HTR-8/SVneo (cell line): Measurements from ENCODE around the gene ADAM19.
A peak's percentile ranks its signal among the peaks of the same experiment; 100 is the strongest.
"Not testable (repeated sequence)": the region's sequence is repeated elsewhere in the genome, so short reads cannot be mapped to it uniquely, and the experiment has no call there.

ENCODE experiments used
- DNase-seq: peaks from one replicate; pipeline ENCODE4 v3.0.0; 2011; ENCODE audit warnings: low spot score, mixed read lengths; ENCODE audit not compliant: insufficient read length
- FAIRE-seq: peaks from 2 replicates; lab custom pipeline; 2011; peaks lifted over from hg19 to GRCh38; lab: Jason Lieb, UNC

ADAM19 gene

GRCh38 chr5:157447201-157447637, 128.4 kb downstream of the ADAM19 start:
- DNase-seq (no peak), FAIRE-seq (no peak)

DNA sequence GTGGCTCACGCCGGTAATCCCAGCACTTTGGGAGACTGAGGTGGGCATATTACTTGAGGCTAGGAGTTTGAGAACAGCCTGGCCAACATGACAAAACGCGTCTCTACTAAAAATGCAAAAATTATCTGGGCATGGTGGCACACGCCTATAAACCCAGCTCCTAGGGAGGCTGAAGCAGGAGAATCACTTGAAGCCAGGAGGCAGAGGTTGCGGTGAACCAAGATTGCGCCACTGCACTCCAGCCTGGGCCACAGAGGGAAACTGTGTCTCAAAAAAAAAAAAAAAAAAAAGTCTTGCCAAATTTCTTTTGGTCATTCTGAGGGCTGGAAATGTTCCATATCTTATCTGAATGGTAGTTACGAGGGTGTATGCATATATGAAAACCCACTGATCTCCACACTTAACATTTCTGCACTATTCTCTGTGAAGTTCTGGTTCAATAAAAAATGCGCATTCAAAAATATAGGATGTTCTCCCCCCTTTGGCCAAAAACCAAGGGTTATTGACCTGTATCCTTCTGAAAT, 129.1 kb downstream of the ADAM19 start:
- DNase-seq (no peak), FAIRE-seq (no peak)

DNA sequence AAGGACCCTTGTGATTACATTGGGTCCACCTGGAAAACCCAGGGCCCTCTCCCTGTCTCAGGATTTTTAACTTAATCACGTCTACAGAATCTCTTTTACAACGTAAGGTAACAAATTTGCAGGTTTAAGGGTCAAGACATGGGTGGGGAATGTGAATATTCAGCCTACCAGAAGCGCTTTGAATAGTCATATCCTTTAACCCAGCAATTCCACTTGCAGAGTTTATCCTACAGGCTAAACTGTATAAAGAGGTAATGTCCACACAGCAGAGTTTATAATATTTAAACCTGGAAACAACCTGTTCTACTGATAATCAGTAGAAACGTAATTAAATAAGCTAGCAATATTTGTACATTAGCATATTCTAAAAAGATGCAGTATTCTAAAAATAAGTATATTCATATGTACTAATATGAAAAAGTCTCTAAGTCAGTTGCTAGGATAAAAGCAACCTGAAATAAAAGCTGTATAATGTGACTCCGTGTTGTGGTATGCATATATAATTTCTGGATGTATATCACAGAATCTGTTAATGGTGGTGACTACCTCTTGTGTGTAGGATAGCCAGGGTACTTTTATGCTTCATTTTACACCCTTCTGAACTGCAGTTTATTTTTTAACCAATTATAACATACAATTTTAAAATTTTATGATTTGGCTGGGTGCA, 129.7 kb downstream of the ADAM19 start:
- DNase-seq = no peak
- no peak for FAIRE-seq

DNA sequence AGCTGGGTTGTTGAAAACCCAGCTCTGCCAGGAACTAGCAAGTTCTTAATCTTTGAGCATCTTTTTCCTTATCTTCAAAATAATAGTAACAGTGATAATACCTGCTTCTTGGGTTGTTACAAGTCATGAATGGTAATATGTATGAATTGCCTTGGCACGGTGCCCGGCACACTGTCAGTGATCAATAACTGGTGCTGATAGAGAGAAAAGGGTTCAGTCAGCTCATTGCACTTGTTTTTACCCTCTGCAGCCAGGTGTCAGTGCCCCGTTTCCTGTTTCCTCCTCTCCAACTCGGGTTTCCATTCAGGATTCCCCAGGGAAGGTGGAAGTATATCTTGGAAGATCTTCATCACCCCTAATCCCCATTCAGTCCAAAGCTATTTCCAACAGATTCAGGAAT, 131.4 kb downstream of the ADAM19 start:
- DNase-seq = no peak
- no peak for FAIRE-seq

- FAIRE-seq (no peak), DNase-seq (no peak)
Measured at GRCh38 chr5:157443041-157443549, 132.5 kb downstream of the ADAM19 start.

DNA sequence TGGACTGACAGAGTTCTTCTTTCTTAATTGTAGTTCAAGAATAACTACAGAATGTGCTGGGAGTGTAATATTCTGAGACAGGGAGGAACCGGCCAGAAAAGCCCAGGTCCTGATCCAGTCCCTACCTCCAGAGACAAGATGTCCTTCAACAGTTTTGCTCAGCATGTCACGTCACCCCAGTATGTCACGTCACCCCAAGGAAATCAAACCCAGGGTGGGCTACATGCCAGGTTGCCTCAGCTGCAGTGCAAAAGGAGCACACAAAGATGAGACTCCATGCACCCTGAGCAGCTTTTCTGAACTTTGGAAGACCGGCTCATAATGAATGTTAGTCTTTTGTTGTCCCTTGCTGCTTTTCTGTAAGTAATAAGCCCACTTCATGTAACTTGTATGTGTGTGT, 141.5 kb downstream of the ADAM19 start:
- FAIRE-seq = no peak
- DNase-seq = no peak

- DNase-seq (peak; percentile 39), FAIRE-seq (no peak)
Measured at GRCh38 chr5:157431544-157432200, 143.9 kb downstream of the ADAM19 start.

DNA sequence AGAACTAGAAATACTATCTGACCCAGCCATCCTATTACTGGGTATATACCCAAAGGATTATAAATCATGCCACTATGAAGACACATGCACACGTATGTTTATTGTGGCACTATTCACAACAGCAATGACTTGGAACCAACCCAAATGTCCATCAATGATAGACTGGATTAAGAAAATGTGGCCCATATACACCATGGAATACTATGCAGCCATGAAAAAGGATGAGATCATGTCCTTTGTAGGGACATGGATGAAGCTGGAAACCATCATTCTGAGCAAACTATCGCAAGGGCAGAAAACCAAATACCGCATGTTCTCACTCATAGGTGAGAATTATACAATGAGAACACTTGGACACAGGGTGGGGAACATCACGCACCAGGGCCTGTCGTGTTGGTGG, 145.7 kb downstream of the ADAM19 start:
- not testable (repeated sequence) for FAIRE-seq

More for the DNA sequence above, 145.7 kb downstream of the ADAM19 start:
- not testable (repeated sequence) for DNase-seq
